GM12891 (cell line): ENCODE data around the gene OCA2.
"Not testable (repeated sequence)": the region's sequence is repeated elsewhere in the genome, so short reads cannot be mapped to it uniquely, and the experiment has no call there.

Source experiments
- DNase-seq: peaks from one replicate; pipeline ENCODE4 v3.0.0; 2011; ENCODE audit warnings: low spot score; ENCODE audit not compliant: insufficient read length
- FAIRE-seq: peaks from 2 replicates; lab custom pipeline; 2011; peaks lifted over from hg19 to GRCh38; lab: Jason Lieb, UNC
- PAX5 ChIP-seq: IDR thresholded peaks from 2 replicates; pipeline ENCODE4 v1.6.1; 2011; ENCODE audit warnings: low read length, moderate library complexity, mild to moderate bottlenecking; ENCODE audit not compliant: insufficient read depth, severe bottlenecking
- POLR2A ChIP-seq: IDR thresholded peaks from 2 replicates; pipeline ENCODE4 v1.6.1; 2011; ENCODE audit warnings: low read depth, low read length, control low read depth
- POLR2AphosphoS5 ChIP-seq: IDR thresholded peaks from 2 replicates; pipeline ENCODE4 v1.6.1; 2011; ENCODE audit warnings: low read depth, low read length, control low read depth
- POU2F2 ChIP-seq: IDR thresholded peaks from 2 replicates; pipeline ENCODE4 v1.6.1; 2011; ENCODE audit warnings: low read depth, mild to moderate bottlenecking, control low read depth, low read length, moderate library complexity
- SPI1 ChIP-seq: IDR thresholded peaks from 2 replicates; pipeline ENCODE4 v1.6.1; 2011; ENCODE audit warnings: low read depth, low read length, control low read depth
- TAF1 ChIP-seq: IDR thresholded peaks from 2 replicates; pipeline ENCODE4 v1.6.1; 2011; ENCODE audit warnings: low read depth, low read length, control low read depth

Gene OCA2

DNA sequence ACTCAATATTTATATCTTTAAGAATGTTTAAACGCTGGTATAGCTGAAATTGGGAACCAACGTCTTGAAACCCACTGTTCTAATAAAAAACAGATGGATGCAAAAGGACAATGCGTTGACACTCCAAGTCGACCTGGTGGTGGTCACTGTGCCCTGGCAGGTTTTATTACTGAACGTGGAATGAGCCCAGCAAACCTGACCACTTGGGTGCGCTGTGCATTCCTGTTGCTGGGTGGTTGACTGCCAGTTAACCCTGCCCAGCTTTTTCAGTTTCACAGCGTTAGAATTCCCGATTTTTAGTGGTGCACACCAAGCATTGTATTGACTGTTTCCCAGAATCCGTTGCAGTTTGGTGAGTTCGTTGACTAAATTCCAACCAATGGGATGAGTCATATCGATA, 384.4 kb downstream of the OCA2 start:
- TF ChIP-seq SPI1 (no peak), PAX5 (no peak), POU2F2 (no peak), POLR2A (no peak), TAF1 (no peak), POLR2AphosphoS5 (no peak)
- no peak for DNase-seq
- no peak for FAIRE-seq

DNA sequence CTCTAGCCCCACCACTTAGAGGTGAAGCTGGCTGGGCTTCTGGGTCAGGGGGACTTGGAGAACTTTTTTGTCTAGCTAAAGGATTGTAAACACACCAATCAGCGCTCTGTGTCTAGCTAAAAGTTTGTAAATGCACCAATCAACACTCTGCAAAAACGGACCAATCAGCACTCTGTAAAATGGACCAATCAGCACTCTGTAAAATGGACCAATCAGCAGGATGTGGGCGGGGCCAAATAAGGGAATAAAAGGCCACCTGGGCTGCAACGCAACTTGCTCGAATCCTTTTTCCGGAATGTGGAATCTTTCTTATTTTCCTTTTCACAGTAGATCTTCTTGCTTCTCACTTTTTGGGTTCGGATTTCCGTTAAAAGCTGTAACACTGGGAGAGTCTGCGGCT, 385.3 kb downstream of the OCA2 start:
- DNase-seq: not testable (repeated sequence)

DNA sequence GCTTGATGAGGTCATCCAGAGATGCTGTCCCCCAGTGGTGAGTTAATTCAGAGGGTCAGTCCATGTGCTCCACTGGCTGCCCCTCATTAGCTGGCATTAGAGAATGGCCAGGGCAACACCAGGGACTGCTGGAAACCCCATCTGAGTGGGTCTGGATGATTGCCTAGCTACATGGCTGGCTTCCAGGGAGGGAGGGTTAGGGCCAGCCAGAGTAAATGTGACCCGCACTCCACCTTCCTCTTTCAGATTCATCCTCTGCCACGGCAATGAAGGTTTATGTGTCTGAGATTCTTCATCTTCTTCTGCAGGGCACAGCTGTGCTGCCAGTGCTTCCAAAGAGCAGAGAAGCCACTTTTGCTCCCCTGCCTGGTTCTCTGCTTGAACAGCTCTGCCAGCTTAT, 391.9 kb downstream of the OCA2 start:
- TF ChIP-seq POLR2AphosphoS5 (no peak), POLR2A (no peak), TAF1 (no peak), SPI1 (no peak), PAX5 (no peak), POU2F2 (no peak)
- DNase-seq: no peak
- FAIRE-seq: no peak

More for the DNA sequence above, 385.3 kb downstream of the OCA2 start:
- FAIRE-seq: not testable (repeated sequence)

DNA sequence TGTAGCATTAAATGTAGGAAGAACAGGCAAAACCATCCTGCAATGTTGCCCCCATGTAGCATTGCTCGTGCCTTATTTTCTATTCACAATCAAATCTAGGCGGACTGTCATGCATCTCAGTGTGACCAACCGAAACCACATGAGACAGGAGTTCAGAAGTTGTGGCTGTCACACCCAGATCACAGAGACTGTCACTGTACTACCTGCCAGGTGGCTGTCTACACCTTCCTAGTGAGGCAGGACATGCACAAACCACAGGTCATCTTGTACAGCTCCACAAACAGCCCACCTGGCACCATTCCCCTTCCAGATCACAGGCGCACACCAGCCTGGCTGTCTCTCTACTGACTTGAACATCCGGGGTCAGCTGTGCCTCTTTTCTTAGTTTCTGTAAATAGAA, 392.8 kb downstream of the OCA2 start:
- no peak for TF ChIP-seq SPI1
- no peak for DNase-seq
- FAIRE-seq: no peak

DNA sequence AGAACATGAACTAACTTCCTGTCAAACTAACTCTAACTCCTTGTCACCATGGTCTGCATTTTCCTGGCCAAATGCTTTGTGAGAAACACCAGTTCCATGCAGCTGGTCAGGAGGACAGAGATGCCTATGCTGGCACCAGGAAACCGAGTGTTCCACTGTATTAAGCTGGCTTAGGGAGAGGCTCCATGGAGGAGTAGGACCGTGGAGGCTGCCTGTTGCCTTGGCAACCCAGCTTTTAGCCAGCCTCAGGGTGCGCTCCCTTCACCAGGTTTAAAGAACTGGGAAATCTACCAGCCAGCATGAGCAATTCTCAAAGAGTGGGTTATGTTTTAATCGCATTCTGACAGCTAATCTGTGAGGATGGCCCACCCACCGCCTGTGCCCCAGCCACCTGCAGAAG, 394.1 kb downstream of the OCA2 start:
- FAIRE-seq (no peak), DNase-seq (no peak)
- no peak for TF ChIP-seq POLR2AphosphoS5
- no peak for TF ChIP-seq POLR2A
- no peak for TF ChIP-seq PAX5
- no peak for TF ChIP-seq SPI1
- no peak for TF ChIP-seq TAF1
- TF ChIP-seq POU2F2: no peak
